Measurements from ENCODE around the gene SPDYE3. TPM values are rescaled to one million over a fixed set of nuclear protein-coding genes. Genes with fewer than 3 reads are reported as not detected.
"Not testable (repeated sequence)": the region's sequence is repeated elsewhere in the genome, so short reads cannot be mapped to it uniquely, and the experiment has no call there.

The SPDYE3 gene
- total RNA-seq, 1 donor from 2014 or later = not detected

DNA sequence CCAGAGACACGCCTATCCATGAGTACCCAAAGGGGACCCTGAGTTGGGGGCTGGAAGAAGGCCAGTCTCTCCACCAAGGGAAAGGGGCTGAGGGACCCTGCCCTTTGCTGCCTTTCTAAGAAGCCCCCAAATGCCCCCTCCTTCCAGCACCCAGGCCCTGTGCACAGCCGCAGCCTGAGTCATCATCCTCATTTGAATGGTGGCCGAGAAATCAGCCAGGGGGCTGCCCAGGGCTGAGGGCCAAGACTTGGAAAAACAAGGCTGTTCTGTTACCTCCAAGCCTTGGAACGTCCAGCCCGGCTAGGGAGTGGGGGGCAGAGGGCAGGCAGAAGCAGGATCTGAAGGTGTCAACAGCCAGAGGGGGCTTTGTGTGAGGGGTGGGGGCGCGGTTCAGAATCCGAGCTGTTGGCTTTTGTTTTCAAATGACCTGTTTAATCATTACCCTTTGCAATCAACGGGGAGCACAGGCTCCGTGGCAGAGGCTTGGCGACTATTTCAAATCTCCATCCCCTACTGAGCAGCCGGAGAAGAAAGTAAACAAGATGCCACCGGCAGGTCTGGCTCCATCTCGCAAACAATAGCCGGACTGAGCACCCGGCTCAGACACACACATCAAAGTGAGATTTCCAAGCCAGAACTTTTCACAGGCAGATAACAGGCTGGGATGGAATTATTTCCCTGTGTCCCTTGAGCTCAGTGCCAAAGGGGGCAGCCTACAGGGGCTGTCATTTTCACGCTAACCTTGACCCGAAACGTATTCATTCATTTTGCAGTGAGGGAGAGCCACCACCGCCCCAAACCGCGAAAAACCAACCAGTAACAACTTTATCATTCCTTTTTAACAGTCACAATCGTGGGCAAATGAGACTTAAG, 37.2 kb upstream of the SPDYE3 start:
- Histone ChIP-seq H3K4me1 (peaks cover 39% of the 10 kb centered on the region), H3K4me3 (peak overlapping the region; percentile 85), H3K27ac (replicated peaks) (peak overlapping the region; percentile 27)
- DNase-seq; H3K36me3 ChIP-seq; intact Hi-C loops (cut with micrococcal nuclease); H3K9me3 ChIP-seq (replicated peaks); H3K27me3 ChIP-seq (ENCODE audit: low read depth): not testable (repeated sequence)

DNA sequence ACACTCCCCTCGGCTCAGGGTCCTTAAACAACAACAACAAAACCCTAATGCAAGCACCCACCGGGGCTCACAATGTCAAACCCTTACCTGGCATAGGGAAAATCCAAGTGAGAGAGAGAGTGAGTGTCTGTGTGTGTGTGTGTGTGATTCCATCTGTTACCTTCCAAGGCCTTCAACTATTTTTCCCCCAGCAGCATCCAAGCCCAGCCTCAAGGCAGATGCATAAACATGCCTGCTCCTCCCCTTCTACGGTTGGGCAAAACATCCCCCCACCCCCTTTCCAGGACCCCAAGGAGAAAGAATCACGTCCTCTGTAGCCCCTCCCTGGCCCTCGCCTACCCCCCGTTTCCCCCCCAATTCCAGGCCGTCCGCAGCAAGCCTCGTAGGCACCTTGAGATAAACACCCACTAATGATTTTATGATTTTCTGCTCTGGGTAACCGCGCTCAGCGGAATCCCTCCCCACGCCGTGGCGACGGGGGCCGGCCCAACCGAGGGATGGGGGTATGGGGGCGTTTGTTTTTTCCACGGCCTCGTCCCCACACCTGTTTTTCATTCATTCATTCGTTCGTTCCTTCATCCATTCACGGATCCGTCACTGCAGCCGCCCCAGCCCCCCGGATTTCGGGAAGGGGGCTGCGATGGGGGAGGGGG, 36.4 kb upstream of the SPDYE3 start:
- intact Hi-C loops (cut with micrococcal nuclease); H3K36me3 ChIP-seq; DNase-seq; H3K27me3 ChIP-seq (ENCODE audit: low read depth); H3K9me3 ChIP-seq (replicated peaks): not testable (repeated sequence)
- Histone ChIP-seq H3K27ac (replicated peaks) (peak overlapping the region; percentile 27), H3K4me1 (peaks cover 34% of the 10 kb centered on the region), H3K4me3 (peak overlapping the region; percentile 85)

DNA sequence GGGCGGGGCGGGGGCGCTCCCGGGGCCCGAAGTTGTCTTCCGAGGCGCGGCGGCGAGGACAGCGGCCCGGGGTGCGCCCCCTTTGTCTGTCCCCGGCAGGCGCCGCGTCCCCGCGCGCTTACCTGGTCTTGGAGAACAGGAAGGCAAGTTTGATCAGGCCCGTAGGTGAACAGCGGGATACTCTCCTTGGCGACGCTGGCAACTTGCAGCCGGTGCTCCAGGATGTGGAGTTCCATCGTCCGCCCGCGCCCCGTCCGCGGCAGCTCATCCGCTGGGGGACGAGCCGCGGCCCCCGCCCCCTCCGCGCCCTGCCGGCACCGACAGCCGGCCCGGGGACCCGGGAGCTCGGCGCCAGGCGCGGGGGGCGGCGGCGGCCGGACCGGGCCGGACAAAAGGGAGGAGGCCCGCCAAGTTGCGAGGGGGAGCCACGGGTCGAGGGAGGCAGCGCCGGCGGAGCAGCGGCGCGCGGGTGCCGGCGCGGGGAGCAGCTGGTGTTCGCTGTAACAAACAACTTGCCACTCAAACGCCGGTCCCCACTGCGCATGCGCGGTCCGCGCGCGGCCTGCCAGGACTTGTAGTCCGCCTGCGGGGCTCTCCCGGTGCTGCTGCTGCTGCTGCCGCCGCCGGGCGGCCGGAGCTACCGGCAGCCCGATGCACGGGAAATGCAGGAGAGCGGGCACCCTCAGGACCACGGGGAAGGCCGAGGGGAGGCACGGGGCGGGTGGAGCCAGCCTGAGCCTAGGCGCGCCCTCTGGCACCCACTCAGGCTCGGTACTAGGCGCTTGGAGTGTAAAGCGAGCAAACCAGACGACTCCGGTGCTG, 35.6 kb upstream of the SPDYE3 start:
- peak; percentile 99 for DNase-seq
- Histone ChIP-seq H3K4me3 (peak overlapping the region; percentile 85), H3K36me3 (no peaks in the 10 kb centered on the region), H3K9me3 (replicated peaks) (no peaks in the 10 kb centered on the region), H3K27ac (replicated peaks) (peak overlapping the region; percentile 83), H3K4me1 (peaks cover 26% of the 10 kb centered on the region), H3K27me3 (ENCODE audit: low read depth) (no peaks in the 10 kb centered on the region)
- TF ChIP-seq, protein P1, sequence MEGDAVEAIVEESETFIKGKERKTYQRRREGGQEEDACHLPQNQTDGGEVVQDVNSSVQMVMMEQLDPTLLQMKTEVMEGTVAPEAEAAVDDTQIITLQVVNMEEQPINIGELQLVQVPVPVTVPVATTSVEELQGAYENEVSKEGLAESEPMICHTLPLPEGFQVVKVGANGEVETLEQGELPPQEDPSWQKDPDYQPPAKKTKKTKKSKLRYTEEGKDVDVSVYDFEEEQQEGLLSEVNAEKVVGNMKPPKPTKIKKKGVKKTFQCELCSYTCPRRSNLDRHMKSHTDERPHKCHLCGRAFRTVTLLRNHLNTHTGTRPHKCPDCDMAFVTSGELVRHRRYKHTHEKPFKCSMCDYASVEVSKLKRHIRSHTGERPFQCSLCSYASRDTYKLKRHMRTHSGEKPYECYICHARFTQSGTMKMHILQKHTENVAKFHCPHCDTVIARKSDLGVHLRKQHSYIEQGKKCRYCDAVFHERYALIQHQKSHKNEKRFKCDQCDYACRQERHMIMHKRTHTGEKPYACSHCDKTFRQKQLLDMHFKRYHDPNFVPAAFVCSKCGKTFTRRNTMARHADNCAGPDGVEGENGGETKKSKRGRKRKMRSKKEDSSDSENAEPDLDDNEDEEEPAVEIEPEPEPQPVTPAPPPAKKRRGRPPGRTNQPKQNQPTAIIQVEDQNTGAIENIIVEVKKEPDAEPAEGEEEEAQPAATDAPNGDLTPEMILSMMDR (IDR thresholded peaks at IDR 0.05; ENCODE audit: borderline replicate concordance) = peak; percentile 62
- intact Hi-C loops (cut with micrococcal nuclease) = no loop called here

DNA sequence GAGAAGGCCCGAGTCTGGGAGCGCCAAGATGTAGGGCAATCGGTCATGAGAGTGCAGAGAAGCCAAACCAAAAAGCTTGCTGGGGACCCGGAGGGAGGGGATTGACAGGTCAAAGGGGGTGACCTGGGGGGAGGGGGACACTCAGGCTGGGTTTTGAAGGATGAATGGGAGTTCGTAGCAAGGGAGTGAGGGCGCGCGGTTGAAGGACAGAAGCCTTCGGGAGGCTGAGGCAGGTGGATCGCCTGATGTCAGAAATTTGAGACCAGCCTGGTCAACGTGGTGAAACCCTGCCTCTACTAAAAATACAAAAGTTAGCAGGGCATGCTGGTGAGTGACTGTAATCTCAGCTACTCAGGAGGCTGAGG, 35.0 kb upstream of the SPDYE3 start:
- Histone ChIP-seq H3K4me3 (peak overlapping the region; percentile 85), H3K4me1 (peaks cover 26% of the 10 kb centered on the region), H3K27ac (replicated peaks) (peak overlapping the region; percentile 83)
- H3K36me3 ChIP-seq; DNase-seq; intact Hi-C loops (cut with micrococcal nuclease); H3K9me3 ChIP-seq (replicated peaks); H3K27me3 ChIP-seq (ENCODE audit: low read depth): not testable (repeated sequence)

DNA sequence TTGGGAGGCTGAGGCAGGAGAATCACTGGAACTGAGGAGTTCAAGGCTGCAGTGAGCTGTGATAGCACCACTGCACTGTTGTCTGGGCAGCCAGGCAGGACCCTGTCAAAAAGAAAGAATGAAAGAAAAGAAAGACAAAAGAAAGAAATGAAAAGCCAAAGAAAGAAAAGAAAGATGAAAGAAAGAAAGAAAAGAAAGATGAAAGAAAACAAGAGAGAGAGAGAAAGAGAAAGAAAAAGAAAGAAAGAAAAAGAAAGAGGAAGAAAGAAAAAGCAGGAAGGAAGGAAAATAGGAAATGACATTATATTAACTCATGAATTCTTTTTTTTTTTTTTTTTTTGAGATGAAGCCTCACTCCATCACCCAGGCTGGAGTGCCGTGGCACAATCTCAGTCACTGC, 32.4 kb upstream of the SPDYE3 start:
- no peaks in the 10 kb centered on the region for H3K9me3 ChIP-seq (replicated peaks)
- no peak overlapping the region for H3K4me3 ChIP-seq
- no peaks in the 10 kb centered on the region for H3K27me3 ChIP-seq (ENCODE audit: low read depth)
- H3K27ac ChIP-seq (replicated peaks) = no peak overlapping the region
- peaks cover 20% of the 10 kb centered on the region for H3K4me1 ChIP-seq
- no peak for DNase-seq
- no peaks in the 10 kb centered on the region for H3K36me3 ChIP-seq
- TF ChIP-seq, protein P1 (IDR thresholded peaks at IDR 0.05; ENCODE audit: borderline replicate concordance) = no peak
- intact Hi-C loops (cut with micrococcal nuclease) = no loop called here

DNA sequence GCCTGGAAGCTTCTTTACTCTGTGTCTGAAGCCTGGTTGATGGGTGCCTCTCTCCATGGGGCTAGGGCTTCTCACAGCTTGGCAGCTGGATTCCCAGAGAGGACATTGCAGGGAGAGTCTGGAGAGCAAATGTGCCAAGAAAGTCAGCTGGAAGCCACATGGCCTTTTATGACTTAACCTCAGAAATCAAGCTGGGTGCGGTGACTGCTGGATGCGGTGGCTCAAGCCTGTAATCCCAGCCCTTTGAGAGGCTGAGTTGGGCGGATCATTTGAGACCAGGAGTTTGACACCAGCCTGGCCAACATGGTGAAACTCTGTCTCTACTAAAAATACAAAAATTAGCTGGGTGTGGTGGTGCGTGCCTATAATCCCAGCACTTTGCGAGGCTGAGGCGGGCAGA, 31.4 kb upstream of the SPDYE3 start:
- DNase-seq; H3K27me3 ChIP-seq (ENCODE audit: low read depth); intact Hi-C loops (cut with micrococcal nuclease); H3K9me3 ChIP-seq (replicated peaks); H3K4me3 ChIP-seq; H3K27ac ChIP-seq (replicated peaks); H3K36me3 ChIP-seq: not testable (repeated sequence)
- peaks cover 12% of the 10 kb centered on the region for H3K4me1 ChIP-seq

DNA sequence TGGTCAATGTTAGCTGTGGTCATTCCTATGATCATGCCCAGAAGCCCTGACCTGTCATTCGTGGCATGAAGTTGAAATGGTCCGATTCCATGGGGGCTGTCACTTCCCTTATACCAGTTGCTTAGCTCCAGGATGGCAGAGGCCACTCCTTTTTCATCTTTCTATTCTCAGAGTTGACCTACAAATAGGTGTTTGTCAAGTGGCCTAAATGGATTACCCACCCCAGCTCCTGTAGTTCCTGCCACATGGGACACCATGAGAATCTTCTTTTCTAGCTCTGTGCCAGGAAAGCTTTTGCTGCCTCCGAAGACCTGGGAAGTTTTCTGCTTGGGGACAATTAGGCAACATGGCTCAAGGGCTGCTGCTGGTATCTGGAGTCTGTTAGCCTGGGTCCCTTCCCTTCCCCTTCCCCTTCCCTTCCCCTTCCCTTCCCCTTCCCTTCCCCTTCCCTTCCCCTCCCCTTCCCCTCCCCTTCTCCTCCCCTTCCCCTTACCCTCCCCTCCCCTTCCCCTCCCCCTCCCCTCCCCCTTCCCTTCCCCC, 25.4 kb upstream of the SPDYE3 start:
- H3K36me3 ChIP-seq; H3K4me3 ChIP-seq; H3K27ac ChIP-seq (replicated peaks); intact Hi-C loops (cut with micrococcal nuclease); H3K27me3 ChIP-seq (ENCODE audit: low read depth); DNase-seq; H3K9me3 ChIP-seq (replicated peaks); H3K4me1 ChIP-seq: not testable (repeated sequence)

DNA sequence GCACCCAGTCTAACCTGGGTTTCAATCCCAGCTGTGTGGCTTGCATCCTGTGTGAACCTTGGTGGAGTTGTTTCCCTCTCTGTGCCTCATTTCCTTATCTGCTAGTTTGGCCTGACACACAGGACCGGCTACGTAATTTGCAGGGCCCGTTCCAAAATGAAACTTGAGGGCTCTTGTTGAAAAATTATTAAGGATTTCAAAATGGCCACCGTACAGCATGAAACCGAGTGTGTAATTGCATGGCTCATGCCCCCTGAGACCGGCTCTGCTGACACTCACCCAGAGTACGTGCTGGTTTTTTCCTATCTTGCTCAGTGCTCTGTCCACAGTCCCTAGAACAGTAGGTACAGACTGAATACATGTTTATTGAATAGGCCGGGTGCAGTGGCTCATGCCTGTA, 24.4 kb upstream of the SPDYE3 start:
- H3K4me1 ChIP-seq; H3K27me3 ChIP-seq (ENCODE audit: low read depth); intact Hi-C loops (cut with micrococcal nuclease); H3K9me3 ChIP-seq (replicated peaks); H3K27ac ChIP-seq (replicated peaks); H3K36me3 ChIP-seq; H3K4me3 ChIP-seq: not testable (repeated sequence)
- peak; percentile 22 for DNase-seq

DNA sequence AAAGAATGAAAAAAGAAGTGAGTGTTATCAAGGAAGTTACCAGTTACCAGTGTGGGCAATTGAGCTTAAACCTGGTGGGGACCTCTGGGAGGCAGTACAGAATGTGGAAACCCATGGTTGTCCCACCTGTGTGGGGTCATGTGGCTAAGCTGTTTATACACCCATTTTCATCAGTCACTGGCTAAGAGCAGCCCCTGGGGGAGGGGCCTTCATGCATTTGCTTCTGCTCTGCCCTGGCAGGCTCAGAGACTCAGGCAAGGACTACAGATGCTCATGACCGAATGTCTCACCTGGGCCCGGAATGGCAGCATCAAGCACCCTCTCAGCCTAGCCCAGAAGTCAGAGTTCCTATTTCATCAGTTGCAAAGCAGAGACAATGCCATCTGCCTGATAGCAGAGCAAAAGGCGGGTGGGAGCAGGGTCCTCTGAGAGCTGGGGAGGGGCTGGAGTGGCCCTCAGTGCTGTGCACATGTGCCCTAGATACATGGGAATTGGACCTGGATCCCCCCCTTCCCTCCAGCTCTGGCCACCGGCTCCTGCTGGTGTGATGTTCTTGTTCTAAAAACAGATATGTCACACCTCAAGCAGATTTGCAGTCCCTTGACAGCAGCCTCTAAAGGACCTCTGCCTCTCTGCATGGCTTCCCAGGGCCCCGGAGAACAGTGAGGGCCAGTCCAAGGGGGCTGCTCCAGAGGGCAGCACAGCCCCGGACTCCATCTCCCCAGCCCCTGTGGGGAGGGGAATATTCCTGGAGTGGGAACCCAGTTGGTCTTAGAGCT, 20.1 kb upstream of the SPDYE3 start:
- intact Hi-C loops (cut with micrococcal nuclease); H3K27ac ChIP-seq (replicated peaks); H3K4me1 ChIP-seq; H3K27me3 ChIP-seq (ENCODE audit: low read depth); H3K36me3 ChIP-seq; H3K9me3 ChIP-seq (replicated peaks); H3K4me3 ChIP-seq; DNase-seq: not testable (repeated sequence)

DNA sequence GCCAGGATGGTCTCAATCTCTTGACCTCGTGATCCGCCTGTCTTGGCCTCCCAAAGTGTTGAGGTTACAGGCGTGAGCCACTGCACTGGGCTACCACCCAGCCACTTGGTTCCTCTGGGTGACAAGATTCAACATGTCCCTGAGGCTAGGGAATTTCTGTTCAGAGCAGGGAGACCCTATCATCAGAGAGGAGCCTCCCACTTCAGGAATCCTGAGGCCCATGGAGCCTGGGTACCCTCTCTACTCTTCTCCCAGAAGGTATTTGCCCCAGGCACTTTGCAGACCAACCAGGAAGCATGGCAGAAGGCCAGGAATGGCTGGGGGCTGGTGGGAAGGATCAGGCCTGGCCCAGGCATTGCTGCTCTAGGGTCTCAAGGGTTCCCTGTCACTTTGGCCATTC, 19.2 kb upstream of the SPDYE3 start:
- DNase-seq; H3K9me3 ChIP-seq (replicated peaks); H3K27me3 ChIP-seq (ENCODE audit: low read depth); H3K4me3 ChIP-seq; H3K4me1 ChIP-seq; H3K27ac ChIP-seq (replicated peaks); intact Hi-C loops (cut with micrococcal nuclease); H3K36me3 ChIP-seq: not testable (repeated sequence)
